H1 (cell line): ENCODE results near the gene TTBK1. TPM values are rescaled to one million over a fixed set of nuclear protein-coding genes. Genes with fewer than 3 reads are reported as not detected.

Experiments
- CTCF ChIA-PET: fragments of 300-600 bp; sonication (Branson Sonifier 250); formaldehyde crosslinking; loops from one replicate; lab custom pipeline; 2021; ENCODE audit not compliant: partially characterized antibody; lab: Charles Lee
- POLR2A ChIA-PET: fragments of 300-600 bp; sonication (Branson Sonifier 250); formaldehyde crosslinking; loops from one replicate; lab custom pipeline; 2021; ENCODE audit warnings: inconsistent platforms; ENCODE audit not compliant: partially characterized antibody; lab: Charles Lee
- DNase-seq, 2 experiments: peaks; one replicate each; pipeline versions ENCODE4 v3.0.0 to v3.0.0-alpha.2; 2010 to 2022; ENCODE audit warnings: low spot score in 2 of 2, low read depth in 1 of 2, mixed read lengths in 1 of 2
- FAIRE-seq: peaks from 2 replicates; lab custom pipeline; 2011; peaks lifted over from hg19 to GRCh38; lab: Jason Lieb, UNC
- H2AFZ ChIP-seq: 2 replicates; pipeline ENCODE4 v1.8.1; 2012; ENCODE audit warnings: low read length, inconsistent platforms
- H2AK5ac ChIP-seq: 2 replicates; pipeline ENCODE4 v1.6.1; 2013; ENCODE audit warnings: low read depth, low read length
- H2BK120ac ChIP-seq: replicated peaks from 2 replicates; pipeline ENCODE3; 2013; ENCODE audit warnings: low read depth, low read length, inconsistent platforms
- H2BK12ac ChIP-seq: 2 replicates; pipeline ENCODE4 v1.6.1; 2013; ENCODE audit warnings: low read depth, low read length
- H2BK15ac ChIP-seq: 2 replicates; pipeline ENCODE4 v1.6.1; 2013; ENCODE audit warnings: low read length
- H2BK20ac ChIP-seq: 2 replicates; pipeline ENCODE4 v1.6.1; 2013; ENCODE audit warnings: low read length
- H2BK5ac ChIP-seq: 2 replicates; pipeline ENCODE4 v1.6.1; 2013; ENCODE audit warnings: low read depth, low read length
- H3K14ac ChIP-seq: 2 replicates; pipeline ENCODE4 v1.6.1; 2013; ENCODE audit warnings: inconsistent platforms; ENCODE audit not compliant: insufficient read length
- H3K18ac ChIP-seq: 2 replicates; pipeline ENCODE4 v1.6.1; 2013; ENCODE audit warnings: low read length; ENCODE audit errors: extremely low read depth
- H3K23ac ChIP-seq: 2 replicates; pipeline ENCODE4 v1.6.1; 2013; ENCODE audit warnings: inconsistent platforms; ENCODE audit not compliant: insufficient read length
- H3K23me2 ChIP-seq: 2 replicates; pipeline ENCODE4 v1.6.1; 2013; ENCODE audit warnings: low read depth, low read length
- H3K27ac ChIP-seq: 2 replicates; pipeline ENCODE4 v1.6.1; 2011; ENCODE audit warnings: low read depth, low read length, inconsistent platforms
- H3K27me3 ChIP-seq, 4 experiments: replicated peaks in 1 of 4; 1 replicate in 1 of 4; 2 replicates in 3 of 4; pipeline versions ENCODE4 v1.6.1 to v1.8.1; 2011 to 2013; ENCODE audit warnings: low read length in 3 of 4, mild to moderate bottlenecking in 3 of 4, inconsistent platforms in 2 of 4, mixed read lengths in 2 of 4, moderate library complexity in 1 of 4; ENCODE audit not compliant: control insufficient read depth in 3 of 4, insufficient read depth in 3 of 4; ENCODE audit errors: extremely low read depth in 1 of 4
- H3K36me3 ChIP-seq, 4 experiments: 2 replicates each; pipeline versions ENCODE4 v1.6.1 to v1.8.1; 2011 to 2013; ENCODE audit warnings: mild to moderate bottlenecking in 4 of 4, low read length in 3 of 4, moderate library complexity in 2 of 4, control low read depth in 1 of 4, inconsistent platforms in 1 of 4; ENCODE audit not compliant: insufficient read depth in 4 of 4, control insufficient read depth in 2 of 4
- H3K4ac ChIP-seq: replicated peaks from 2 replicates; pipeline ENCODE3; 2013; ENCODE audit warnings: low read length, low read depth, mixed read lengths, inconsistent platforms; ENCODE audit not compliant: insufficient read length
- H3K4me1 ChIP-seq, 4 experiments: replicated peaks in 1 of 4; 1 replicate in 1 of 4; 2 replicates in 3 of 4; pipeline versions ENCODE4 v1.6.1 to v1.8.1; 2011 to 2013; ENCODE audit warnings: low read length in 3 of 4, inconsistent platforms in 2 of 4, mixed read lengths in 1 of 4; ENCODE audit not compliant: insufficient read depth in 4 of 4, control insufficient read depth in 3 of 4
- H3K4me2 ChIP-seq, 2 experiments: 2 replicates each; pipeline versions ENCODE4 v1.6.1 to v1.8.1; 2011 to 2013; ENCODE audit warnings: low read depth in 2 of 2, low read length in 2 of 2, control low read depth in 1 of 2, inconsistent platforms in 1 of 2, mild to moderate bottlenecking in 1 of 2; ENCODE audit not compliant: insufficient read depth in 1 of 2
- H3K4me3 ChIP-seq, 4 experiments: fragments of 200-600, 300-600 bp in 1 of 4; sonication (generic), shearing (Covaris generic), sonication (Bioruptor Twin) in 1 of 4; 2 replicates each; pipeline versions ENCODE4 v1.5.1 to v1.8.1; 2011 to 2016; ENCODE audit warnings: low read length in 4 of 4, low read depth in 3 of 4, control low read depth in 2 of 4, inconsistent platforms in 2 of 4, mild to moderate bottlenecking in 2 of 4, mixed read lengths in 1 of 4, moderate library complexity in 1 of 4; ENCODE audit not compliant: insufficient read depth in 2 of 4; ENCODE audit errors: extremely low read depth in 1 of 4
- H3K56ac ChIP-seq: replicated peaks from 2 replicates; pipeline ENCODE3; 2013; ENCODE audit warnings: low read depth, mild to moderate bottlenecking, mixed read lengths, low read length, inconsistent platforms; ENCODE audit not compliant: insufficient read length
- H3K79me1 ChIP-seq: 2 replicates; pipeline ENCODE4 v1.6.1; 2013; ENCODE audit warnings: low read depth, low read length, control low read depth
- H3K79me2 ChIP-seq, 2 experiments: 2 replicates each; pipeline versions ENCODE4 v1.6.1 to v1.8.1; 2012 to 2013; ENCODE audit warnings: low read length in 2 of 2, mild to moderate bottlenecking in 2 of 2, inconsistent platforms in 1 of 2; ENCODE audit not compliant: insufficient read depth in 2 of 2, control insufficient read depth in 1 of 2
- H3K9ac ChIP-seq, 4 experiments: replicated peaks in 1 of 4; 1 replicate in 1 of 4; 2 replicates in 3 of 4; pipeline versions ENCODE4 v1.6.1 to v1.8.1; 2011 to 2013; ENCODE audit warnings: low read depth in 3 of 4, low read length in 3 of 4, control low read depth in 2 of 4, mild to moderate bottlenecking in 2 of 4, moderate library complexity in 2 of 4, inconsistent platforms in 1 of 4; ENCODE audit errors: extremely low read depth in 1 of 4
- H3K9me3 ChIP-seq, 2 experiments: 2 replicates each; pipeline versions ENCODE4 v1.6.1 to v1.8.1; 2012 to 2013; ENCODE audit warnings: mild to moderate bottlenecking in 2 of 2, moderate library complexity in 2 of 2, control low read depth in 1 of 2, inconsistent platforms in 1 of 2, low read depth in 1 of 2, low read length in 1 of 2, mixed read lengths in 1 of 2; ENCODE audit not compliant: insufficient read depth in 2 of 2
- H4K20me1 ChIP-seq, 2 experiments: replicated peaks in 1 of 2; 2 replicates each; pipeline versions ENCODE3 to v1.8.1; 2011 to 2013; ENCODE audit warnings: inconsistent platforms in 2 of 2, low read length in 2 of 2, mild to moderate bottlenecking in 1 of 2; ENCODE audit not compliant: insufficient read depth in 2 of 2, control insufficient read depth in 1 of 2
- H4K5ac ChIP-seq: 2 replicates; pipeline ENCODE4 v1.6.1; 2013; ENCODE audit warnings: low read length, low read depth, mixed read lengths, inconsistent platforms; ENCODE audit not compliant: insufficient read length
- H4K8ac ChIP-seq: 2 replicates; pipeline ENCODE4 v1.8.0; 2013; ENCODE audit warnings: mild to moderate bottlenecking, moderate library complexity, low read length, inconsistent platforms; ENCODE audit not compliant: insufficient read depth; ENCODE audit errors: extremely low read depth
- H4K91ac ChIP-seq: replicated peaks from 2 replicates; pipeline ENCODE3; 2013; ENCODE audit warnings: low read length, mixed read lengths, inconsistent platforms; ENCODE audit not compliant: insufficient read length
- ASH2L ChIP-seq: fragments of 200-600, 300-600 bp; sonication (generic); IDR thresholded peaks from one replicate; pipeline ENCODE4 v1.7.1; 2017; ENCODE audit warnings: low read length
- CTBP2 ChIP-seq: IDR thresholded peaks from 2 replicates; pipeline ENCODE4 v1.7.0; 2011; ENCODE audit warnings: borderline replicate concordance, mild to moderate bottlenecking, moderate library complexity, mixed read lengths, low read length; ENCODE audit not compliant: insufficient read depth, insufficient read length
- EGR1 ChIP-seq: IDR thresholded peaks from 2 replicates; pipeline ENCODE4 v1.6.1; 2011; ENCODE audit warnings: low read depth, low read length, borderline replicate concordance
- EZH2 ChIP-seq: fragments of 200-600 bp; sonication (generic); IDR thresholded peaks from 2 replicates; pipeline ENCODE4 v1.7.1; 2012; ENCODE audit warnings: low read depth, mild to moderate bottlenecking, moderate library complexity, low read length, inconsistent platforms; ENCODE audit not compliant: severe bottlenecking
- HDAC6 ChIP-seq: IDR thresholded peaks from one replicate; pipeline ENCODE4 v1.7.1; 2012; ENCODE audit warnings: low read depth, mild to moderate bottlenecking, inconsistent platforms, low read length, moderate library complexity
- KDM1A ChIP-seq: fragments of 200-600, 300-600 bp; sonication (generic); IDR thresholded peaks from 2 replicates; pipeline ENCODE4 v1.7.1; 2016; ENCODE audit warnings: mild to moderate bottlenecking, low read length, borderline replicate concordance
- KDM4A ChIP-seq: IDR thresholded peaks from one replicate; pipeline ENCODE4 v1.7.1; 2012; ENCODE audit warnings: low read depth, mild to moderate bottlenecking, moderate library complexity, low read length, inconsistent platforms; ENCODE audit not compliant: severe bottlenecking
- KDM5A ChIP-seq: fragments of 200-600 bp; IDR thresholded peaks from 2 replicates; pipeline ENCODE4 v1.7.1; 2012; ENCODE audit warnings: mild to moderate bottlenecking, low read length, inconsistent platforms, mixed read lengths
- NRF1 ChIP-seq: IDR thresholded peaks from 2 replicates; pipeline ENCODE4 v1.6.1; 2011; ENCODE audit warnings: mild to moderate bottlenecking, low read depth, low read length, improper control_type of control experiment
- POU5F1 ChIP-seq: IDR thresholded peaks from 2 replicates; pipeline ENCODE4 v1.6.1; 2011; ENCODE audit warnings: low read depth, mild to moderate bottlenecking, low read length, moderate library complexity
- RBBP5 ChIP-seq: IDR thresholded peaks from 2 replicates; pipeline ENCODE4 v1.7.1; 2012; ENCODE audit warnings: low read depth, mild to moderate bottlenecking, inconsistent platforms, low read length, moderate library complexity, borderline replicate concordance
- RFX5 ChIP-seq: IDR thresholded peaks from 2 replicates; pipeline ENCODE4 v1.6.1; 2011; ENCODE audit warnings: low read depth, low read length, improper control_type of control experiment, borderline replicate concordance
- RXRA ChIP-seq: IDR thresholded peaks from 2 replicates; pipeline ENCODE4 v1.6.1; 2011; ENCODE audit warnings: low read depth, mild to moderate bottlenecking, low read length, moderate library complexity; ENCODE audit not compliant: insufficient read depth
- SP4 ChIP-seq: IDR thresholded peaks from 2 replicates; pipeline ENCODE4 v1.6.1; 2012; ENCODE audit warnings: low read length, inconsistent platforms
- TAF1 ChIP-seq: IDR thresholded peaks from 2 replicates; pipeline ENCODE4 v1.6.1; 2011; ENCODE audit warnings: mild to moderate bottlenecking, low read depth, low read length
- WGBS, 2 experiments: shearing (Covaris generic) in 1 of 2; methylation state at CpG; one replicate each; pipeline versions ENCODE4 v1.1.6 to v1.1.7; 2013 to 2015; ENCODE audit warnings: low lambda C conversion rate in 2 of 2, mixed read lengths in 2 of 2, inconsistent platforms in 1 of 2, low coverage in 1 of 2, missing lambda C conversion rate in 1 of 2; ENCODE audit not compliant: insufficient replicate concordance in 2 of 2, insufficient coverage in 1 of 2, insufficient read length in 1 of 2; ENCODE audit errors: extremely low coverage in 1 of 2, missing lambda C conversion rate in 1 of 2; 5-methylcytosine and 5-hydroxymethylcytosine counted together
- polyA plus RNA-seq, 7 experiments: library from polyadenylated mRNA; depleted of rRNA in 3 of 7; stranded (reverse) in 5 of 7; unstranded in 2 of 7; fragments of >200 nt in 5 of 7; fragments of 200-250 nt in 2 of 7; gene quantifications; 1 replicate in 5 of 7; 2 replicates in 1 of 7; 4 replicates in 1 of 7; pipeline versions ENCODE4 v1.2.1 to v1.2.3, GENCODE V29; 2011 to 2013; ENCODE audit warnings: missing spikeins in 2 of 7, mixed read lengths in 2 of 7
- total RNA-seq: library from RNA; stranded (reverse); fragmentation: NEBNext Ultra II Directional; extraction: Animal tissue kit (Norgen Biotek cat#: 25700); gene quantifications from 2 replicates; pipeline ENCODE4 v1.2.1, GENCODE V29; 2021

TTBK1 gene
- total and polyA plus RNA-seq, 2 of the 8 experiments (the other 6 are each of a cell fraction or from before 2014, with no cell fraction given), result 0.53 to 1.6 TPM

- H2AFZ ChIP-seq, result no peak overlapping the region
- 94% methylated on average over 8 of the region's 8 CpGs; no CpG with 5 or more reads in 1 of the 2 experiments for WGBS, 2 experiments
- CTCF ChIA-PET, result interaction anchor here (0.6 to 4.9 kb wide), 3 partner anchors 9 to 53 kb away, joined by 3 to 33 read pairs (median 3); partner anchors contain the start of gene DNPH1
- no peak overlapping the region for H4K5ac ChIP-seq
- FAIRE-seq (no peak), DNase-seq (no peak)
- H3K27me3 ChIP-seq, result no peaks in the 10 kb centered on the region
- no peak overlapping the region for H3K56ac ChIP-seq
- H3K4ac ChIP-seq, result no peak overlapping the region
- no peak overlapping the region for H3K9ac ChIP-seq
- H3K4me1 ChIP-seq, result no peaks in the 10 kb centered on the region; a peak in 1 of 7 replicates
- H3K79me2 ChIP-seq, result no peaks in the 10 kb centered on the region
- no peak overlapping the region for H2BK12ac ChIP-seq
- no peak overlapping the region for H2BK120ac ChIP-seq
- POLR2A ChIA-PET, result interaction anchor here (1.3 to 2.1 kb wide), 4 partner anchors 11 to 21 kb away, joined by 3 to 16 read pairs (median 4); partner anchors contain the start of gene DNPH1
- H3K9me3 ChIP-seq, result no peaks in the 10 kb centered on the region
- no peak overlapping the region for H3K4me2 ChIP-seq
- H4K8ac ChIP-seq, result no peak overlapping the region
- H2AK5ac ChIP-seq, result no peak overlapping the region
- H3K18ac ChIP-seq, result no peak overlapping the region
- no peak overlapping the region for H3K27ac ChIP-seq
- H3K4me3 ChIP-seq, result no peak overlapping the region
- H2BK5ac ChIP-seq, result no peak overlapping the region
- peaks cover 3% of the 10 kb centered on the region in 2 experiments for H4K20me1 ChIP-seq
- H2BK20ac ChIP-seq, result no peak overlapping the region
- H3K36me3 ChIP-seq, result no peaks in the 10 kb centered on the region
- no peaks in the 10 kb centered on the region for H3K79me1 ChIP-seq
- H3K23me2 ChIP-seq, result no peaks in the 10 kb centered on the region
- no peak overlapping the region for H3K23ac ChIP-seq
- no peak overlapping the region for H3K14ac ChIP-seq
- no peak overlapping the region for H4K91ac ChIP-seq
- H2BK15ac ChIP-seq, result no peak overlapping the region
- no peak for TF ChIP-seq NRF1
- TF ChIP-seq CTBP2, result no peak
- no peak for TF ChIP-seq EZH2
- TF ChIP-seq RFX5, result no peak
- TF ChIP-seq ASH2L, result no peak
- no peak for TF ChIP-seq TAF1
- no peak for TF ChIP-seq KDM4A
- TF ChIP-seq EGR1, result no peak
- no peak for TF ChIP-seq POU5F1
- TF ChIP-seq RXRA, result no peak
- TF ChIP-seq SP4, result no peak
- TF ChIP-seq HDAC6, result no peak
- no peak for TF ChIP-seq KDM1A
- TF ChIP-seq RBBP5, result no peak
- TF ChIP-seq KDM5A, result no peak
Observed at GRCh38 chr6:43215066-43215465, 28.2 kb upstream of the TTBK1 start.
